HG02970 (cell line): ENCODE data around the gene EDC4.
"Not testable (repeated sequence)": the region's sequence is repeated elsewhere in the genome, so short reads cannot be mapped to it uniquely, and the experiment has no call there.

ENCODE experiments used
- ATAC-seq: cut with Tn5 transposase; IDR thresholded peaks from one replicate; pipeline ENCODE4 v1.9.1; 2021; ENCODE audit warnings: mild to moderate bottlenecking, moderate library complexity, moderate number of reproducible peaks; ENCODE audit not compliant: unreplicated experiment, low FRiP score

The EDC4 gene

GRCh38 chr16:67901734-67902133 lies 28.9 kb downstream of the EDC4 start:
- ATAC-seq = no peak

GRCh38 chr16:67902831-67903230 lies 30.0 kb downstream of the EDC4 start:
- ATAC-seq = no peak

- ATAC-seq = no peak
Measured at GRCh38 chr16:67907397-67908180, 34.7 kb downstream of the EDC4 start.

GRCh38 chr16:67909056-67909742 lies 36.3 kb downstream of the EDC4 start:
- ATAC-seq = no peak

GRCh38 chr16:67910158-67910557 lies 37.3 kb downstream of the EDC4 start:
- ATAC-seq = no peak

GRCh38 chr16:67914758-67915495 lies 42.1 kb downstream of the EDC4 start:
- ATAC-seq = no peak

GRCh38 chr16:67915496-67915769 lies 42.6 kb downstream of the EDC4 start:
- ATAC-seq = not testable (repeated sequence)

- no peak for ATAC-seq
Measured at GRCh38 chr16:67915831-67916723, 43.2 kb downstream of the EDC4 start.

- ATAC-seq = no peak
Measured at GRCh38 chr16:67917140-67917851, 44.4 kb downstream of the EDC4 start.

GRCh38 chr16:67917852-67918236 lies 45.0 kb downstream of the EDC4 start:
- ATAC-seq = no peak

- no peak for ATAC-seq
Measured at GRCh38 chr16:67919622-67920221, 46.9 kb downstream of the EDC4 start.

- ATAC-seq = no peak
Measured at GRCh38 chr16:67922221-67922620, 49.4 kb downstream of the EDC4 start.

- ATAC-seq = no peak
Measured at GRCh38 chr16:67922740-67923139, 49.9 kb downstream of the EDC4 start.

GRCh38 chr16:67923414-67924116 lies 50.7 kb downstream of the EDC4 start:
- no peak for ATAC-seq

GRCh38 chr16:67924140-67924906 lies 51.5 kb downstream of the EDC4 start:
- no peak for ATAC-seq

- no peak for ATAC-seq
Measured at GRCh38 chr16:67926181-67926750, 53.4 kb downstream of the EDC4 start.

GRCh38 chr16:67927131-67927941 lies 54.5 kb downstream of the EDC4 start:
- no peak for ATAC-seq
